GM19328 (cell line): ENCODE data around the gene SLIT3.

Source experiments
- ATAC-seq: cut with Tn5 transposase; IDR thresholded peaks from one replicate; pipeline ENCODE4 v1.9.1; 2021; ENCODE audit warnings: mild to moderate bottlenecking, moderate library complexity; ENCODE audit not compliant: unreplicated experiment

The SLIT3 gene

DNA sequence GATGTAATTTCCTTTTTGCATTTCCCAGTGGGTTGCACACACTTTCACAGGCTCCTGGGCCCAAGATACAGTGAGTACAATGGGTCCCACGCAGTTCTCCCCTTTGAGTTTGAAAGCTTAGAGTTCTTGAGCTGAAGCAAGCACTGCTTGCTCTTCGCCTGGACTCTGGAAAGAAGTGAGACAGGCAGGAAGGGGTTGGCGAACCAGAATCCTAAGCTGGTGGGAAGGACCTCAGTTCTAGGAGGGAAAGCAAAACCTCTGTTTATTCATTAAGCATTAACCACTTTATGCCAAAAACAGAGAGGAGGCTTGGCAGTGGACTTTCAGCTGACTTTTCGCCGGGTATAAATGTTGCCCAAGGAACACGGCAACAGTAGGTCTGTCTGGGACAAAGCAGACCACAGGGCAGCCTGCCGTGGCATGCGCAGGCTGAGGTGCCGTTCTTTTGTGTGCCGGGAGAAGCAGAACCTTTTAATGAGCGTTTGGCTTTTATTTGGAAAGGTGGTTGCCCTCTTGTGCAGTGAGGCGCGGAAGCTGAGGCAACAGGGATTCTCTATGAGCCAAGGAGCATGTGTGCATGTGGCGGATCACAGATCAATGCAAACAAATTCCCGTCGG lies 481.8 kb downstream of the SLIT3 start:
- no peak for ATAC-seq

DNA sequence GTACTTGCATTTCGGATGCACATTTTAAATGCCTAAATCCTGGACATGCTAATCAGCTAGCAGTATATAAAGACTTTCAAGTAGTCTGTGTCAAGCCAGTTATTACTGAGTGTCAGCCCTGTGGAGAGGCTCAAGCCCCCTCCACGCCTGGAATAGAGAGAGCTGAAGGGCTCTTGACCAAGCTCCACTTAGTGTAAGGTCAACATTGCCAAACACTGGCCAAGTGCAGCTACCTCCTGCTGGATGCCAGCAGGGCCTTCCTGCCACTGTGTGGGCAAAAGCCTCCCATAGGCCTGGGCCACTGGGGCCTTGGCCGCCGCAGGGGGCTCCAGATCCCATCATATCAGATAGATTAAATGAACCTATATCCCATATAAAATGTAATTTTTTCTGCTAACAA lies 482.4 kb downstream of the SLIT3 start:
- ATAC-seq = no peak

GRCh38 chr5:168817591-168817990 lies 483.3 kb downstream of the SLIT3 start:
- ATAC-seq = no peak

- no peak for ATAC-seq
Measured at GRCh38 chr5:168816661-168817060, 484.3 kb downstream of the SLIT3 start.

DNA sequence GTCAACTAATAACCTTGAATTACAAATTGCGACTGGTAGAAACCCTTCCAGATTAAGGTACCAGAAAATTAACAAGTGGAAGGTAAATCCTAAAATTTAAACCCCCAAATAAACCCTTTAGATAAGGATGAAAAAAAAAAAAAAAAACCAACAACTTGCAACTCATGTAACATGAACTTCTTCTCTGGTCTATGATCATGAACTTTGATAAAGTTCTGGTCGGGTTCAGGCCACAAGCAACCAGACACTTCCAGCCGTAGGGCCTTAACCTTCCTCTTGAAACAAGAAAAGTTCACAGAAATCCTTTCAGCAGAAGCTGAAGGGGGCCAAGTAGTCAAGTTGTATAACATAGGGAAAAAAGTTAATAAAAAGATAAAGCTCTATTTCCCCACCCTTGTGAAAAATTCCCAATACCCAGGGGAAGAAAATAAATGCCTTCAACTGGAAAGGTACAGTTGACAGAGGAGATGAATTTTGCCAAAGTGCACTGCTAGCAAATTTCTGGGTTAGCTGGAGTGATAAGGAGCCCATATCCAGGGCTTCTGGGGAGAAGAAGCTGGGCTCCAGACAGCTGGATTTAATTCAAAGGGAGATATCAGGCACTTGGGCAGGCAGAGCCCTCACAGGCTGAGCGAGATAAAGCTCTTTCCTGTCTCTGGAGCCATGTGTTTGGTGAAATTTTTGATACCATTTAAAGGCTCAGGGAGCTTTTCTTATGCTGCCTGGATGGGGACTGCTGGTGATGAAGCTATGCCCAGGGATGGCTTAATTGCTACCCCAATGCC lies 487.6 kb downstream of the SLIT3 start:
- no peak for ATAC-seq

GRCh38 chr5:168810641-168811040 lies 490.3 kb downstream of the SLIT3 start:
- no peak for ATAC-seq

- ATAC-seq = no peak
Measured at GRCh38 chr5:168809218-168809617, 491.7 kb downstream of the SLIT3 start.

DNA sequence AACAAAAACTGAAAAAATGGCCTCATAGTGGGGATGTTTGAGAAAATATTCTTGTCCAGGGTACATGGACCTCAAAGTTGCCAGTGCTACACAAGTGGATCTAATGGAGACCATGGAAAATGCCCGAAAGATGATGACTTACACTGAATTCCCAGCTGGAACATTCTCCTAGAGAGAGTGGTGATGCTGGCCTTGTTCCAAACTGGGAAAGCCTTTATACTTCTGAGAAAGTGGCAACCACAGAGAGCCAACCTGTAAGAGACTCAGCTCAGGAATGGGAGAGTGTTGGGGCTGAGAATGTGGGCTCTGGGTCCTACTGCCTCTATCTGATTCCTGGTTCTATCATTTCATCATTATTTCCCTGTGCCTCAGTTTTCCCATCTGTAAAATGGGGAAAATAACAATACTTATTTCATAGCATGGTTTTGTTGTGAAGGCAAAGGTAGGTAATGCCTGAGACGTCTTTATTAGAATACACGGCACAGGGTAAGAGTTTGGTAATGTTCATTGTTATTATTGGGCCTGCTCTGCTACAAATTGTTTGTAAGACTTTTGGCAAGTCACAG lies 492.8 kb downstream of the SLIT3 start:
- no peak for ATAC-seq

DNA sequence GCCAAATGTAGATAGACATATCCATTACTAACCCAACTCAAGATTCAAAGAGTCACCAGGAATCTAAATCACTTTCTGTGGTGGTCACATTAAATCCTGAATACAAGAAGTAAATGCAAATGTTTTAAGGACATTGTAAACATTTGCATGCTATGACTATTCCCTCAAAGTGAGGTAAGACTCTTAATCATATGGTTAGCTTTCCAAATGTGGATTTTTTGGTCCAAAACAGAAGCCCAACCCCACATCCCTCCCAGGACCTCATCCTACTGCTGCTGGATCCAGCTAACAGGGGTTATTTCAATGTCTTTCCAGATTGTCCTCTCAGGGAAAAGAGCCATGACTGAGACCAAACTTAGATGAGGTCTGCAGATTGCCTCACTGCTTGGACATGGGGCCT lies 493.7 kb downstream of the SLIT3 start:
- ATAC-seq = no peak

DNA sequence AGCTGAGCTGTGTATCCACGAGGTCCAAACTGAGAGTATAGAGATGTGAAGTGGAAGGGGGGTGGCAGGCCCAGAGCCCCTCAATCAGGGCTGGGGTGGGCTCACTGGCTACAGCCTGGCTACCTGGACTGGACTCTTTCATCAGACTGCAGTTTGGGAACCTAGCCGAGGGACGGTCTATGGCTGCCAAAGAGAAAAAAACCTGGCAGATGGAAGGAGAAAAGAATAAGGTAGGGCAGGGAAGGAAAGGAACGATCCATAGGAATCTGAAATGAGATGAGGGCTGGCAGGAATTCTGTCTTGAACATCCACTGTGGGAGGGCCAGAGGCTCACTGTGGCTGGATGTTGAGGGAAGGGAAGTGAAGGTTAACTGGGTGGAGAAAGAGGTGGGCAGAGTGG lies 497.4 kb downstream of the SLIT3 start:
- ATAC-seq = no peak

- ATAC-seq = no peak
Measured at GRCh38 chr5:168802337-168802736, 498.6 kb downstream of the SLIT3 start.

DNA sequence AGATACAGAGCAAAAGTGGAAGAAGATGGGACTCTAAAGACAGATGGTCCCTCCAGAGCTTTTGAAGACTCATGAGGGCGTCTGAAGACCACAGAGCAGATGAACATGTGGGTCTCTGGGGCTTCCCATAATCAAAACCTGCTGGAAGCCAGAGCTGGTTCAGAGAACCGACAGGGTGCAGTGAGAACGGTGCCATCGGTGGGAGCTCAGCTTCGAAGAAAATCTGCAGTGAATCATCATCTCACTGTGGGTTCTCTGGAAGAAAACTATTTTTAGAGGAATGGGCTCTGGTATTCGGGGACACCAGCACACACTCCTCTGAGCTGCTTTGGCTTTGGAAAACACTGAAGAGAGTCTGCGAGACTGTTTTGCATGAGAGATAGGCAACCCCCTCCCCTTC lies 499.4 kb downstream of the SLIT3 start:
- no peak for ATAC-seq

DNA sequence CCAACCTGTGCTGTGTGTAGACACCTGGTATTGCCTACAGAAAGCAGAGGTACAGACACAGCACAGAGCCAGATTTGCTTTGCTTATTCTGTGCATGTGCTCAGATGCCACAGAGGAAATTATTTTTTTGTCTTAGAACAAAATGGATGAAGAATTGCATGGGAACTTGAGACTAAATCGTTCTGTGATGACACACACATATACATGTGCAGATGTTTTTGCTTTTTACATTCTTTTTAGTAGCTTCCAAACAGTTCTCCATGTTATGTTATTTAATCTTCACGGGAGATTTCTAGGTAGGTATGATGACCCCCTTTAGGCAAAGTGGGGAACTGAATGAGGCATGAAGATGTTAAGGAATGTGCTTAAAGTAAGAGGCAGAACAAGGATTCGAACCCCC lies 500.2 kb downstream of the SLIT3 start:
- ATAC-seq = no peak

- no peak for ATAC-seq
Measured at GRCh38 chr5:168798065-168799023, 502.6 kb downstream of the SLIT3 start.

GRCh38 chr5:168796593-168797580 lies 504.1 kb downstream of the SLIT3 start:
- ATAC-seq = no peak

DNA sequence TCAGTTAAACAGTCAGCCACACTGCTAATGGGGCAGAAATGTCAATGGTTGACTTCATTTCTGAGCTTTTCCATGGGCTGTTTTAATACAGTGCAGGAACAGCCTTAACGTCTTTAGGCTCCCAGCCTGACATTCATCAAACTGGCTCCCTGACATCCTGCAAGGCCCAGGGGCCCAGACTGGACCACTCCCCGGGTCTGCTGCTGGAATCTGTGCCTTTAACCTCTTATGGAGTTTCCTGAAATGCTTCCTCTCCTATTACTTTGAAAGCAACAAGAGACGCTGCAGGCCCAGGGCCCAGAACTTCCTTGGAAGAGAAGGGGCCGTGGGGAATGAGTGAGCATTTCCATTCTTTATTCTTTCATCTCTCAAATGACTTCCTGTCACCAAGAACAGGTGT lies 504.9 kb downstream of the SLIT3 start:
- no peak for ATAC-seq

GRCh38 chr5:168793841-168794837 lies 506.8 kb downstream of the SLIT3 start:
- no peak for ATAC-seq

GRCh38 chr5:168792678-168793077 lies 508.3 kb downstream of the SLIT3 start:
- ATAC-seq = no peak
